Mucosa of stomach (tissue), 1 donor: ENCODE data around the gene OR1D2.
"Not testable (repeated sequence)": the region's sequence is repeated elsewhere in the genome, so short reads cannot be mapped to it uniquely, and the experiment has no call there.

Source experiments
- H3K27me3 ChIP-seq: one replicate; pipeline ENCODE4 v1.7.0; 2013; ENCODE audit warnings: mild to moderate bottlenecking, low read length; ENCODE audit not compliant: control insufficient read depth, insufficient read depth
- H3K36me3 ChIP-seq: one replicate; pipeline ENCODE4 v1.7.0; 2013; ENCODE audit warnings: low read length; ENCODE audit not compliant: control insufficient read depth, insufficient read depth
- H3K4me1 ChIP-seq: one replicate; pipeline ENCODE4 v1.7.0; 2013; ENCODE audit warnings: mild to moderate bottlenecking, low read length; ENCODE audit not compliant: control insufficient read depth, insufficient read depth
- H3K4me3 ChIP-seq: one replicate; pipeline ENCODE4 v1.7.0; 2013; ENCODE audit warnings: low read length
- H3K9ac ChIP-seq: one replicate; pipeline ENCODE4 v1.7.0; 2013; ENCODE audit warnings: mild to moderate bottlenecking, low read length, moderate library complexity
- H3K9me3 ChIP-seq: one replicate; pipeline ENCODE4 v1.7.0; 2013; ENCODE audit warnings: mild to moderate bottlenecking, low read length, moderate library complexity; ENCODE audit not compliant: control insufficient read depth
- donor health status: Pancreatic carcinoma.

Gene OR1D2, protein sequence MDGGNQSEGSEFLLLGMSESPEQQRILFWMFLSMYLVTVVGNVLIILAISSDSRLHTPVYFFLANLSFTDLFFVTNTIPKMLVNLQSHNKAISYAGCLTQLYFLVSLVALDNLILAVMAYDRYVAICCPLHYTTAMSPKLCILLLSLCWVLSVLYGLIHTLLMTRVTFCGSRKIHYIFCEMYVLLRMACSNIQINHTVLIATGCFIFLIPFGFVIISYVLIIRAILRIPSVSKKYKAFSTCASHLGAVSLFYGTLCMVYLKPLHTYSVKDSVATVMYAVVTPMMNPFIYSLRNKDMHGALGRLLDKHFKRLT

DNA sequence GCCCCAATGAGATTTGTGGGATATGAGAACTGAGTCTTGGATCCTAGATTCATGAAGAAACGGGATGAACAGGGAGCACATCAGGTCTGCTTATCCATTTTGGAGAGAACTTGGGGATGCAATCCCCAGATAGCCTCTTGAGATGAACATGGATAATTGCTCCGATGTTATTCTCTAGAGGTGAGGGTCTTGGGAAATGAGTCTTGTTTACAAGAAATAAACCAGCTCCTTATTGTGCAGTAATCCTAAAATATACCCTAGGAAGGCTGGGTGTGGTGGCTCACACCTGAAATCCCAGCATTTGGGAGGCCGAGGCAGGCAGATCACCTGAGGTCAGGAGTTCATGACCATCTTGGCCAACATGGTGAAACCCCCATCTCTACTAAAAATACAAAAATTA lies at the start of gene OR1D2:
OR1D2 (minus strand) TSS at position 101 of the 400 bp plus-strand sequence. CDS start 11,426 bp downstream, outside the sequence.
- H3K4me3 ChIP-seq: no peak within 1 kb of the TSS
- no peaks in the 10 kb centered on the region for H3K27me3 ChIP-seq

DNA sequence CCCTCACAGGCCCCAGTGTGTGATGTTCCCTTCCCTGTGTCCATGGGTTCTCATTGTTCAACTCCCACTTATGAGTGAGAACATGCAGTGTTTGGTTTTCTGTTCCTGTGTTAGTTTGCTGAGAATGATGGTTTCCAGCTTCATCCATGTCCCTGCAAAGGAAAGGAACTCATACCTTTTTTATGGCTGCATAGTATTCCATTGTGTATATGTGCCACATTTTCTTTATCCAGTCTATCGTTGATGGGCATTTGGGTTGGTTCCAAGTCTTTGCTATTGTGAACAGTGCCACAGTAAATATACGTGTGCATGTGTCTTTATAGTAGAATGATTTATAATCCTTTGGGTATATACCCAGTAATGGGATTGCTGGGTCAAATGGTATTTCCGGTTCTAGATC lies 33.3 kb upstream of the OR1D2 start:
- not testable (repeated sequence) for H3K9me3 ChIP-seq, H3K36me3 ChIP-seq, H3K27me3 ChIP-seq, H3K4me3 ChIP-seq, H3K9ac ChIP-seq, H3K4me1 ChIP-seq

More for the DNA sequence above, at the start of gene OR1D2:
- Histone ChIP-seq H3K9ac (no peak within 1 kb of the TSS), H3K9me3 (no peaks in the 10 kb centered on the region), H3K36me3 (no peaks in the 10 kb centered on the region), H3K4me1 (no peaks in the 10 kb centered on the region)

DNA sequence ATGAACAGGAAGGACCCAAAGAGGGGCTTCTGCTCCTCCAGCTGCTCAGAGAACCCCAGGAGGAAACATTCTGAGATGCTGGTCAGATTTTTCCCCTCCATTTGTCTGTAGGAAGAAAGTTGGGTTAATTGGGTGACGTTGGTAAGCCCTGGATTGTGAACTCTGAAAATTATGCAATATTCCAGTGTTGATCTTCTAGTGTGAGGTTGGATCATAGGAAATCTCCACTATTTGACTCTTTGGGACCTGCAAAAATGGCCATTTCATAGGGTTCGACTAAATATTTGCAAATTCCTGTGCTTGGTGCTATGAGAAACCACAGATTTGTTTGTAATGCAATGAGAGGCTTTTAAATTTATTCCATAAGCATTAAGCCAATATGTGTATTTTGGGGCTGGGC lies 23.2 kb upstream of the OR1D2 start, which contains the start of gene OR1G1:
OR1G1 (minus strand) TSS at position 101 of the 400 bp plus-strand sequence; CDS start at position 101, 0 bp downstream.
- Histone ChIP-seq H3K27me3 (no peaks in the 10 kb centered on the region), H3K4me3 (no peak within 1 kb of the TSS), H3K9ac (no peak within 1 kb of the TSS), H3K9me3 (no peaks in the 10 kb centered on the region), H3K4me1 (no peaks in the 10 kb centered on the region), H3K36me3 (no peaks in the 10 kb centered on the region)

DNA sequence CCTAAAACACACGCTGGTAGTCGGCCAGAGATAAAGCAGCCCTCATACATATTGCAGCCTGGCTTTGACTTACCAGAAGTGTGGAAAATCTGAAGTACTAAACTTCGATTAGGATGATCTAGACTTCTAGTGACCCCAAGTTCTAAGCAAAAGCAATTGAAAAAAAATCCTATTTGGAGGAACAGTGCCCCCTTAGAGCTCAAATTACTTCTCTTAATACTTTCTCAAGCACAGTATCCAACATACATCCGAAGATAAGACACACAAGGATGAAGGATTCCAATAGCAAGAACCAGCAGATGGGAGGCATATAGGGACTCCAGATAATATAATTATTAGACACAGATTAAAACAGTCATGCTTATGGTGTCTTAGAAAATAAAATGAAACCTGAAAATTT lies 30.4 kb downstream of the OR1D2 start:
- H3K4me1 ChIP-seq, H3K36me3 ChIP-seq, H3K9ac ChIP-seq, H3K9me3 ChIP-seq, H3K4me3 ChIP-seq, H3K27me3 ChIP-seq: not testable (repeated sequence)

DNA sequence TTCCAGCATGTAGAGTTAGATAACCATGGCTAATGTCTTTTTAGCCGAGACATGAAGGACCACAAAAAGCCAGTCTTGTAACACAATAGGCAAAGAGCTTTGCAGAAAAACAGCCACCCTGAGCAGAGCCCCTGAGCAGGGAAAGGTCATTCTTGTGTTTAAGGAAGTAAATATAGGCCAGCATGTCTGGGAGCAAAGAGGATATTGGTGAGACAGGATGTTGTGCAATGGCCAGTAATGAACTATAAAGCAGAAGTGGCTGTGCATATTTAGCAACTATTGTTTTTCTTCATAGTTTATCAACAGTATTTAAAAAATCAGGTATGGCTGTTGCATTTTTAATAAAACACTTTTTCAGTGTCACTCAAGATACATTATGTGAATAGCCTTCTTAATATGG lies 39.0 kb downstream of the OR1D2 start:
- not testable (repeated sequence) for H3K36me3 ChIP-seq, H3K9me3 ChIP-seq, H3K9ac ChIP-seq, H3K4me3 ChIP-seq, H3K4me1 ChIP-seq, H3K27me3 ChIP-seq

DNA sequence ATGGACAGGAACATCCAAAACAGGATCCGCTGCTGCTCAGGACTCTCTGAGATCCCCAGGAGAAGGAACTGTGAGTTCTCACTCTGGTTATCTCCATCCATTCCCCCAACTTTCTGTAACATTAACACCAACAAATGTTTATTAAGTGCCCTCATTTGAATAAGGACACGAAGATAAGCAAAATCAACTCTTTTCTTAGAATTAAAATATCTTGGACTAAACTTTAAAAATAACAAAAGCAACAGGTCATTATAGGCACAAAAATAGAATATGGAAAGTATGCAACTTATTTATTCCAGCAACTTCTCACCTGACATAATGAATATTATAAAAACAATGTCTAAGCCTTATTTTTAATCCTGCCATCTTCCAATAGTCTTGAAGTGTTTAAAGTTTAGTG lies 40.7 kb downstream of the OR1D2 start, which contains the start of gene OR1D5:
OR1D5 (minus strand) TSS at position 101 of the 400 bp plus-strand sequence; CDS start at position 101, 0 bp downstream.
- not testable (repeated sequence) for H3K4me1 ChIP-seq, H3K4me3 ChIP-seq, H3K27me3 ChIP-seq, H3K36me3 ChIP-seq, H3K9ac ChIP-seq, H3K9me3 ChIP-seq

DNA sequence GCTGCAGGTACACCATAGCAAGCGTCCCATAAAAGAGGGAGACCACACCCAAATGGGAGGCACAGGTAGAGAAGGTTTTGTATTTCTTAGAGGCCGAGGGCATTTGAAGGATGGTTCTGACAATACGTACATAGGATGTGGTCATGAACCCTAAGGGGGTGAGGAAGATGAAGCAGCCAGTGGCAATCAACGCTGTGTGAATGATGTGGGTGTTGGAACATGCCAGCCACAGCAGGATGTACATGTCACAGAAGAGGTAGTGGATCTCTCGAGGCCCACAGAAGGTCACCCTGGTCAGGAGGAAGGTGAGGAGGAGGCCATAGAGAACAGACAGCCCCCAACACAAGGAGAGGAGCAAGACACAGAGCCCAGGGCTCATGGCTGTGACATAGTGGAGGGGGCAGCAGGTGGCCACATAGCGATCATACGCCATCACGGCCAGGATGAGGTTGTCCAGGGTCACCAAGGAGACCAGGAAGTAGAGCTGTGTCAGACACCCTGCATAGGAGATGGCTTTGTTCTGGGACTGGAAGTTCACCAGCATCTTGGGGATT lies 41.3 kb downstream of the OR1D2 start:
- not testable (repeated sequence) for H3K9me3 ChIP-seq, H3K36me3 ChIP-seq, H3K27me3 ChIP-seq, H3K9ac ChIP-seq, H3K4me1 ChIP-seq, H3K4me3 ChIP-seq

DNA sequence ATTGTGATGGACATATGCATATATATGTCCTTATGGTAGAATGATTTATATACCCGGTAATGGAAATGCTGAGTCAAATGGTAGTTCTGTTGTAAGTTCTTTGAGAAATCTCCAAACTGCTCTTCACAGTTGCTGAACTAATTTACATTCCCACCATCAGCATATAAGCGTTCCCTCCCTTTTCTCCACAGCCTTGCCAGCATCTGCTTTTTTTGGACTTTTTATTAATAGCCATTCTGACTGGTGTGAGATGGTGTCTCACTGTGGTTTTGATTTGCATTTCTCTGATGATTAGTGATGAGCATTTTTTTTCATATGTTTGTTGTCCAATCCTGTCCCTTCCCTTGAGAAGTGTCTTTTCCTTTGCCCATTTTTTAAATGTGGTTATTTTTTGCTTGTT lies 49.4 kb downstream of the OR1D2 start:
- H3K4me3 ChIP-seq, H3K9ac ChIP-seq, H3K4me1 ChIP-seq, H3K36me3 ChIP-seq, H3K27me3 ChIP-seq, H3K9me3 ChIP-seq: not testable (repeated sequence)

DNA sequence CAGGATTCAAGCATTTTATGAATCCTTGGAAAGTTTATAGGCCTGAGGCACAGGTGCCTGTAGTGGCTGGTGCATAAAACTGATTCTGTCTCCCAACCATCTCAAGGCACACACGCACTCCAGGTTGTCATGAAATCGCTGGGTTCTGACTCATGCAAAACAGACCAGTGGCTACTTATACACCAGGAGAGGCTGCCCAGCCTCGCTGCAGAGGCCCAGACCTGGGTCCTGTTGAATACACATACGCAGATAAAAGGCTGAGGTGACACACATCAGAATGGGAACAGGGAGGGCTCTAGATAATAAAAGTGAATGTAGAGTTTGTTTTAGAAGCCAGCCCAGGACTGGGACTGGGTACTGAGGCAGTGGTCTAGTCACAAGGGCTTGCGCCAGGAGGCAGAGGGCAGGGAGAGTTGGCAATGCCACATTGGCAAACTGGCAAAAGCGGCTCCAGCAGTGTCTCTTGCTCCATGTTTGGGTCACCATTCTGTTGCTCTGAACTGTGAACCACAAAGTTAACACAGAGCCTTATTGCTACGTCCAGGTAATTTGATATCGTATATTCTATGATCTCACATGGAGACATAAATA lies 54.4 kb downstream of the OR1D2 start:
- no peak overlapping the region for H3K9ac ChIP-seq
- no peaks in the 10 kb centered on the region for H3K36me3 ChIP-seq
- H3K4me1 ChIP-seq: peaks cover 6% of the 10 kb centered on the region
- H3K27me3 ChIP-seq: no peaks in the 10 kb centered on the region
- no peaks in the 10 kb centered on the region for H3K9me3 ChIP-seq
- peak overlapping the region; percentile 98 for H3K4me3 ChIP-seq

DNA sequence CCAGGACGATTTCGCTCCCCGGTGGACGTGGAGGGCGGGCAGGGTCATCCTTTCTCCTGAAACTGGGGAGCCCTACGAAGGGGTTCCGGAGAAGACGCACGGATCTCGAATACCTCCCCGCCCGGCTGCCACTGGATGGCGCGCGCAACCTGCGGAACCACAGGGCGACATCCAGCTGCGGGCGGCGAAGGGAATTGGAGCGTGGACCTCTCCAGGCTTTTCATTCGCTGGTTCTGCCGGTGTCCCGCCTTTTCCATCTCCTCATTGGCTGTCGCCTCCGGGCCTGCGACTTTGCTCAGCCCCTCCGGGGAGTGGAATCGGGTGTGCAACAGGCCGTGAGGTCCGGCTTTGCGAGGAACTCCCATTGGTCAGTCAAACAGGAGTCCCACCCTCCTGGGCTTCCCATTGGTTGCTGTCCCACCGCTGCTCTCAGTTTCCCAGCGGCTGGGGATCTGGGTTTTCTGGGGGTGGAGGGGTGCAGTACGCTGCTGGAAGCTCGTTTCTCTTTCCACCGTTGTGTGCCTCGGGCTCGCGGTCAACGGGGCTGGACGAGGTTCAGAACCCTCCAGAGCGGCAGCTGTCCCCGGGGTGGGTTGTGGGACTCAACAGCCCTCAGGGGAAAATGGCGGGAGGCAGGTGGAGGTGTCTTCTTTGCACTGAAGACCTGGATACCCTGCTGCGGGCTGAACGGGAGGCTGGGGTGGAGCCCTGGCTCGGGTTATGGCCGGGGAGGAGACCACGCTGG lies 55.3 kb downstream of the OR1D2 start:
- Histone ChIP-seq H3K36me3 (no peaks in the 10 kb centered on the region), H3K9me3 (no peaks in the 10 kb centered on the region), H3K4me3 (peak overlapping the region; percentile 98), H3K4me1 (peaks cover 6% of the 10 kb centered on the region), H3K27me3 (no peaks in the 10 kb centered on the region), H3K9ac (peak overlapping the region; percentile 92)

DNA sequence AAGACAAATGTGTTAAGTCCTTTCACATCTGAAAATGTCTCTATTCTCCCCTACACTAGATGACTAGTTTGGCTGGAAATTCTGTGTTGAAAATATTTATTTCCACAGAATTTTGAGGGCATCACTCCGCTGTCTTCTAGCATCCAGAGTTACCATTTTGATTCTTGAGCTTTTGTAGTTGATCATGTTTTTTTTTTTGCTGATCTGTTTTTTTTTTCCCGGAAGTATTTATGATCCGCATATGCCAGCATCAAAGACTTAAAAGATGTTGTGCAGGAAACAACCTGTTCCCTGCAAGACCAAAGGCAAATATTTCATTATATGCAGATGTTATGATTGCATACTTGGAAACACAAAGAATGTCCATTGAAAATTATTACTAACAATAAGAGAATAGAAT lies 57.5 kb downstream of the OR1D2 start:
- H3K4me1 ChIP-seq: peaks cover 6% of the 10 kb centered on the region
- no peak overlapping the region for H3K9ac ChIP-seq
- no peaks in the 10 kb centered on the region for H3K36me3 ChIP-seq
- no peaks in the 10 kb centered on the region for H3K9me3 ChIP-seq
- H3K27me3 ChIP-seq: no peaks in the 10 kb centered on the region
- H3K4me3 ChIP-seq: no peak overlapping the region
